GM21737 (cell line): Measurements from ENCODE around the gene CLMN.

Experiments used
- ATAC-seq: cut with Tn5 transposase; IDR thresholded peaks from one replicate; pipeline ENCODE4 v1.9.1; 2021; ENCODE audit warnings: mild to moderate bottlenecking, moderate library complexity; ENCODE audit not compliant: unreplicated experiment

The CLMN gene

DNA sequence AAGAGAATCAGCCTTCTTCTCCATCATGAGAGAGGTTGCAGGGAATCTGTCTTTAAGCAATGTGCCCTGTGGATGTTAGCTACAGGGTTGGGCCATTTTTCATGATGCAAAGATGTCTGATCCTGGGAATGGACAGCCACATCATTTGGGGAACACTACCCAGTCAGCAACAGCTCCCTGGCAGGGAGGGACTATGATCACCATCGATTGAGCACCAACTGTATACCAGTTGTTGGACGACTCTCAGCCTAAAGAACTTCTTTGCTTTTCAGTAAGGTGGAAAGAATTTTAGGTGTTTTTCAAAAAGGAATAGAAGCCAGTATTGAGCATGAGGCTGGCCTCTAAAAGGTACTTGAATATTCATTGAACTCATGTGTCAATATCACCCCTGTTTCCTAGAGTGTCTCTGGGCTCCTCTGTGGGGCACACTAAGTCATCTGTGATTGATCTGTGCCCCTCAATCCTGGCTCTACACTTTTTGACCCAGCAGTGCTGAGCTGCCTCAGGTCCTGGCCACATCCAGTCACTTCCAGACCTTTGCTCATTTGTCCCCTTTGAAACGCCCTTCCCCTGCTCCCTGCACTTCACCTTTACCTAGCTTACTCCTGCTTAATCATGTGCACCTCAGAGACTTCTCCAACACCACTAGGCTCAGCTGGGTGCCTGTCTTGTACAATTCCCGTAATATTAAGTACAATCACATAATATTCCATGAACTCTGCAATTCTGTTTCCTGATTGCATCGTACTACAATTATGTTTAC, 2.2 kb upstream of the CLMN start:
- ATAC-seq: no peak

DNA sequence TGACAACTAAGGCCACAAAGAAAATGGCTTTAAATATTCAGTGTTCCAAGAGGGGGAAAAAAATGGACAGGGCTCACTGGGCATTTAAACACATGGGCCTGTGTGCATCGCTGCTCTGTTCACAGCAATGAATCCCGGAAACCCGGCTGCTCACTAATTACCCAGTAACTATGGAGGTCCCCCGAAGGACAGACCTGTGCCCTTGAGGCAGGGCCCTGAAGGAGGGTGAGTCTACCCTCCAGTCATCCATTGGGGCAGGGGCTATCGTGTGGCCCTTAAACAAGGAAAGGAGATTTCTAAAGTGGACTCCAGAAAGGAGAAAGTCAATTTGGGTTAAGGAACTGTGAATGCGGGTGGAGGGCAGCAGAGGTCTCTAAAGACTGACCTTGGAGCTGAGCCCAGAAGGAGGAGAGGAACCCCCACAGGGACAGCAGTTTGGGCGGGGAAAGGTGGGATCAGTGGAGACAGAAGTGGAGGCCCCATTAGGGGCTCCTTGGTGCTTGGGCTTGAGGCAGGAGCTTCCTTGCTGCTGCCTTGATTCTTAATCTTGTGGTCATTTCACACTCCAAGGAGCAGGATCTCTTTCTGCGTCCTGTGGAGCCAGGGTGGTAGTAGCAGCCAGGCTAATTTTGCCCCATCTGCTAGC, 1.4 kb upstream of the CLMN start:
- ATAC-seq: no peak

DNA sequence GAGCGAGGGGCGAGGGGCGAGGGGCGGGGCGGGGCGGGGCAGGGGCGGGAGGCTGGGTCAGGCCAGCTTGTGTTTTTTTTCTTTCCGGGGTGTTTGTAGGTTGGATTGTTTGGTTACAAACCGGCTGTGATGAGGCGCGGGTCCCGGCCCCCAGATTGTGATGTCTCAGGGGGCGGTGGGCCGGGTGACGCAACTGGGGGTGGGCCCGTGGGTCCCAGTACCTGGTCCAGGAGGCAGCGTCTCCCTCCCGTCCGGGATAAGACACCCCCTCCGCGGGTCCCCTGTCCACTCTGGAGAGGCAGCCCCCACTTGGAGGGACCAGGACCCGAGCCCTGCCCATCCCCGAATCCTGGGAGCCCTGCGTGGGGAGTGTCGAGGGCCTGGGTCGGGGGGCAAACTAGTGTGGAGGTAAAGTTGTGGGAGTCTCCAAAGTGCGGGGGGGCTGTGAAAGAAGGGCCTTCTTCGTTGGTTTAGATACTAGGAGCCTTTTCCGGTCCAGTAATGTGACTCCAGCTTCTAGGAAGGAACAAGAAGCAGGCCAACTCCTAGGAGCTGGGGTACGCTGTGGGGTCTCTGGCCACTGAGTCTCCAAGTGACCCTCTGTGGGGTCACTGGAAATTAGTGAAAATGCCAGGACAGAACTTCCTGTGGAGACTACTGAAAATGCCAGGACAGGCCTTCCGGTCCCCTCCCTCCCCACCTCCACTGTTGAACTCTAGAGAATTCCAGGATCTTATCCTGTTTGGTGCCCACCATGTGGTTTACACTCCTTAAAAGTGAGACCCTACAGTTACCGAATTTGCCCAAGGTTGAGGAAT, 579 bp upstream of the CLMN start:
- no peak for ATAC-seq

DNA sequence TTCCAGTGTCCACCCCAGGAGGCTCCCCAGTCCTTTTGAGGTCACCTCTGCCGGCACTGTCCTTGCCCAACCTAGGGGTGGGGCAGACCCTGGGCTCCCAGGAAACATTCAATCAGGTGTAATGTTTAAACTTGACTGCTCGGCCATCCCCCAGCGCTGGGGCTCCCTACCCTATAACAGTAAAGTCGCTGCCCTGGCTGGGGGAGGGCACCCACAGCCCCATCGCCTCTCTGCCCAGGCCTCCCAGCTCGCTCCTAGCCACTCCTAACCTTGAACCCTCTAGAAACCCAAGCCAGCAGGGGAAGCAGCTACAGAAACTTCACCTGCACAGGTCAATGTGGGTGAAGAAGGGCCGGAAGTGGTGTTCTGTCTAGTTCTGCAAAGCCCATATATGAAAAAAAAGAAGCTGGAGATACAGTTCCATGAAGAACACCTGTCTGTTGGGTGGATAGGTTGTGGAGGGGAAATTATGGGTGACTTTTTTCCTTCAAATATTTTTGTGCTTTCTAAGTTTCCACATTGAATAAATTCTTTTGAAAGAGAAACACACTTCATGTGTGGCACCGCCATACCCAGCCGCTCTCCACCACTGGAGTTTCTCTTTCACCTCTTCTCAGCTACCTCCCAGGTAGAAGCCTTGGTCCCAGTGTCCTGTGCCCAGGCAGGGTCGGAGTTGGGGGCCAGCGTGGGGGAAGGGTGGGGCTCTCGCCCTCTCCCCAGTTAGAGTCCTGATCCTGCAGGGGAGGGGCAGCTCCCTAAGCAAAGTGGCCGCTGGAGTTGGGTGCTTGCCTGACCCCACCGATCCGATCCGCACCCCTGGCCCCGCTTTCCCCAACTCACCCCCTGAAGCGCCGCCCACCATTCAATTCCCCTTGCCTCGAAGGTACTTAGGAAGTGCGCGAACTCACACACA, 1.1 kb downstream of the CLMN start:
- ATAC-seq: no peak

DNA sequence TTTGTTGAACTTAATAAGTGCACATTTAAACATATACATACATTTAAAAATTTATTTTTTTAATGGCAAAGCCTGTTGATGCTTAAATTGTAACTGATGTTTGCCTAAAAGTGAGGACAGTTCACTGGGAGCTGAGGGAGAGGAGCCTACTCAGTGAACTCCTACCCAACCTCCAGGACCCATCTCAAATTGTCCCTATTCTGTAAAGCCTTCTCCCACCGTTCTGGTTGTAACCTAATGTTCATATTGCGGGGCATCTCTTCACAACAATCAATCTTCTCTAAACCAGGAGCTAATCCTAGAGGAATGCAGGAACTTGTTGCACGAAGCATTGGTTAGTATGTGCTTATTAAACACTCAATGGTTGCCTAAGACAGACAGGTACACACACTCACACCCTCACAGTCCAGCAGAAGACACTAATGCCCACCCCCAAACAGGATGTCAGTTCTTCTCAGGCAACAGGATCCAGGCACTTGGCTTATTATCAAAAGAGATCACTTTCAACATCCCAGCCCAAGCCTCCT, 1.8 kb downstream of the CLMN start:
- no peak for ATAC-seq

DNA sequence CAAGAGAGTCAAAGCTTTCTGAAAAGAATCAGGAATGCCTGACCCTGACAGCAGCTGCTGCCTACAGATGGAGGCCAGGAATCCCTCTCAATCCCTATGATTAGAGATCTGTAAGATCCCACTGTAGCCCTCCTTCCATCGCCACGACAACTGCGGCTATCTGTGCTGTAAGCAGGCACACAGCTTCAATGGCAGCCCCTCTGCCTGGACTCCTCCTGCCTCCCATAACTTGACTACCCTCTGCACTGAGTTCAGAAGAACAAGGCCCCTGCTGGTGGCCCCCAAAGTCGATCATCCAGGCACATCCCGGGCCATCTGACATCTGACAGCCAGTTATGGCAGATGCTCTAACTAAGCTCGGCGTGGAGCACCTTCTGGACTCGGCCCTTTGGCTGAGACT, 2.9 kb downstream of the CLMN start:
- no peak for ATAC-seq

DNA sequence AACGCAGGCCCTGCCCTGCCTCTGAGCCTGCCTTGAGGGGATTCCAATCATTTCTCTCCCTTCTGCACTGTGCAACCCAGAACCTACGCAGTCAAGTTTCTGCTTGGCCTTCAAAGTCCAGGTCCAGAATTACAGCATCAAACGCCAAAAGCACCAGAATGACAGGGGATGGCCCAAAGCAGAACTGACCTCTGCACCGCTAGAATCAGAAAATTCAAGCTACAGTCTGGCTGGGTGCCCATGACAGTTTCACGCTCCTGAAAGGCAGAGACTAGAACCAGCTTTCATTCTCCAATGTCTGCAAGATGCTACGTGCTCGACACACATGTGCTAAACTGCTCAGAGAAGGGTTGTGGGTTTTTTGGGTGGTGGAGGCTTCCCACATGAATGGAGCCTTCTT, 4.1 kb downstream of the CLMN start:
- no peak for ATAC-seq

DNA sequence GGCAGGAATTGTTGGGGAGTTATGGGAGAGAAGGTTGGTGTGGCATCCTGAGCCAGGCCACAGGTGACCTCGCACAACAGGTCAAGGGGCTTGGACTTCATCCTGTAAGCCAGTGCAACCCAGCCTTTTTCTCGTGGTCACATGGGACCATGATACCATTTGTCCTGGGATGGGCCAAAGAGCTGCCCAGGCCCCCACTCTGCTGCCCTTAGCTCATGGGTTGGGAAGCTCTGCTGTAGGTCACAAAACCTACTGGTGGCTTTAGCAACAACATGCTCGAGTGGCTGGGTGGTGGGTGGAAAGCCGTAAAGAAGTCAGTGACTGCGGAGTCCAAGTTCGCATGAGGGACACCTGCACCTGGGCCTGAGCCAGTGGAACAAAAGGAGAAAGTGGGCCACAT, 4.6 kb downstream of the CLMN start:
- ATAC-seq: no peak

DNA sequence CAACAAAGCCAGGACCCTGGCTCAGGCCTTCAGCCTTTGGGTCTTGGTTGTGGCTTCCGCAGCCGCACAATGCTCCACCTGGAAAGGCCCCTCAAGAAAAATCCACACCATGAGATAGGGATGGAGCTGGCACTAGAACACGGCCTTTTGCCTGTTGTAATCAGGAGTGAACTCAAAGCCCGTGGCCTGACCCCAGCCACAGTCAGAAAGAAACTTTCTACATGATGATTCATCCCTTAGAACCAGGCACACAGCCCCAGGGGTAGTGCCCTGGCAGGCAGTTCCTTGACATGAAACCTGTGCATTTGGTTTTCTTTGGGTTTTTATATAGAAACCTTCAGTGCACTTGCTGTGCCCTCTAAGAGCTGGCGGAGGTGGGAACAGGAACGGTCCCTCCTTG, 5.1 kb downstream of the CLMN start:
- peak; percentile 64 for ATAC-seq

DNA sequence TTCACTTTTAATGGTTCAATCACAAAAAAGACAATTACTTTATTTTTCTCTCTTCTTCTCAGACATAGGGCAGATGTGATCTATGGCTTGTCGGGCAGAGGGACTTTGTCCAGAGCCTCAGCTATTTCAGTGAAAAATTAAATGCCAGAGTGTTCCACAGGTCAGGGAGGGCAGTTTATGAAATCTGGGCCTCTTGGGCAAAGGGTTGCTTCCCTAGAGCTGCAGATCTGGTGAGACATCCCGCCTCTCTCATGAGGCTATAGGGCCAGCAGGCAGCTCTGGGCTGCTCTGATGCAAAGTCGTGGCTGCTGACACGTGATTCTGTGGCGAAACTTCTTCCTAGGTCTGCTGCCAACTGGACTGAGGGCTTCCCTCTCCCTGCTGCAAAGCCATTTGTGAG, 6.0 kb downstream of the CLMN start:
- no peak for ATAC-seq

DNA sequence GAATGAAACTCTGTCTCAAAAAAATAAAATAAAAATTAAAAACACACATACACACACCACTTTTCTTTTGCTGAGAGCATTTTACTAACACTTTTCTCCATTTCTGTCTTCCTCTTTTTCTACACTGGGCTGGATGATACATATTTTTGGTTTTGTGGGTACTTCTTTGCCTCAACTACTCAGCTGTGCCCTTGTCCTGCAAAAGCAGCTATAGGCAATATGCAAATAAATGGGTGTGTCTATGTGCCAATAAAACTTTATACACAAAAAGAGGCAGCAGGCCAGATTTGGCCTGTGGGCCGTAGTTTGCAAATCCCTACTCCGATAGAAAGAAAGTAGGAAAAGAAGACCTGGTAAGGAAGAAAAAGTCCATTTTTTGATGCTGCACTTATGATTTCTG, 6.5 kb downstream of the CLMN start:
- ATAC-seq: no peak

DNA sequence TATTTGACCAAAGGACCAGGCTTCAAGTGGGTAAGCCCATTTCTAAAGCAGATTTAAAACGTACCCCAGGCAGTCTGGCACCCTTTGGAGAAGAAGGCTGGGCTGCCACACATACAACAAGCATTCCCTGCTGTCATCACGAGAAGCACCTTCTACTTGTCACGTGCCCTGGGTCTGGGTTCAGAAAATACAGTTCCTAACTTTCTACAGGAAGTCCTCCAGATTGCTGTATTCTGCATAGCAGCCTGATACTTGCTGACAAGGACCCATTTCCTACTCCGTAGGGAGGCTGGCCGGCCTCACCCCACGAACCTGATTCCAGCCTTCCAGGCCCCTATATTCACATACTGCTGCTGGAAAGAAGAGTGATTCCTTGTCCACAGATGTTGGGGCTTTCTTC, 7.4 kb downstream of the CLMN start:
- ATAC-seq: no peak

DNA sequence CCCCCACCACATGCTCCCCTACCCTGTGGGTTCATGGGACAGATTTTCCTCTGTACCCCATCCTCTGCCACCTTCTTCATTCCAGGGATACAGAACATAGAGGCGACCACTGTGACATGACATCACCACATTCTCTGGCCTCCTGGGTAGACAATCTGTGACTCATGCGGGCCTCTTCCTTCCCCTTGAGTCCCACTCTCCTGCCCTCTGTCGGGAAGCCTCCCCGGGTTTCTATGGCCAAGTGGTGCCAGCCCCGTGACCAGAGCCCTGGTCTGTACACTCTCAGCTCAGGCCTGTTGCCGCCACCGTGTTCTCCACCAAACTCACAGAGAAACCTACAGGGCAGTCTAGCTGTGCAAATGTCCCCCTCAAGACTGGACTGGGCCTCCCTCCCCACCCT, 8.0 kb downstream of the CLMN start:
- no peak for ATAC-seq

DNA sequence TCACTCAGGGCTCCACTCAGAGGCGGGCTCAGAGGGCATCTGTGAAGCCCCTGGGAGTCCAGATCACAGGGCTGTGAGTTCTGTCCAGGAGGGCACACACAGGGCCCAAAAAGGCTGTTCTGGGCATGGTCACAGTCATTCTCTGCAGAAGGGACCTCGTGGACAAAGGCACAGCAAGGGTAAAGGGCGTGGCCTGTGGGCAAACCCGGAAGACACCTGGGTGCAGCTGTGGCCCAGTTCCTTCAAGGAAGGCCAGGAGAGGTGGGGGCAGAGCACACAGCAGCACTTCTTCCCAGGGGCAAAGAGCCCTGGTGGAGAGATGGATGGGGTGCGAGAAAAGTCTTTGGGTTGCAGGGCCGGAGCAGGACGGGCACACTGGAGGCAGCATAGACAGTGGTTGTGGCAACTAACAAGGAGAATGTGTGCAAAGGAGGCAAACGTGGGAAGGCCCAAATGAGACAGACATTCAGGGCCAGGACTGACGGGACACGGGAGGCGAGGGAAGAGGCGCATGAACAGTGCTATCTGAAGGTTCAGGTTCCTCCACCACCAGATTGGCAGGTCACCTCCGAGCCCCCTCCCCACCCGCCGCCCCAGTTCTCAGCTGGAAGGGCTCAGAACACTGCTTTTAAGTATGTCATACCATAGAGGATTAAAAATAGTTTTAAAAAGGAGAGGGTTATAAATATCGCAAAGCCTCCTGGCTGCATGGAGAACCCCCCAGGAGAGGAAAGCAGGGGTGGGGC, 8.9 kb downstream of the CLMN start:
- ATAC-seq: no peak

DNA sequence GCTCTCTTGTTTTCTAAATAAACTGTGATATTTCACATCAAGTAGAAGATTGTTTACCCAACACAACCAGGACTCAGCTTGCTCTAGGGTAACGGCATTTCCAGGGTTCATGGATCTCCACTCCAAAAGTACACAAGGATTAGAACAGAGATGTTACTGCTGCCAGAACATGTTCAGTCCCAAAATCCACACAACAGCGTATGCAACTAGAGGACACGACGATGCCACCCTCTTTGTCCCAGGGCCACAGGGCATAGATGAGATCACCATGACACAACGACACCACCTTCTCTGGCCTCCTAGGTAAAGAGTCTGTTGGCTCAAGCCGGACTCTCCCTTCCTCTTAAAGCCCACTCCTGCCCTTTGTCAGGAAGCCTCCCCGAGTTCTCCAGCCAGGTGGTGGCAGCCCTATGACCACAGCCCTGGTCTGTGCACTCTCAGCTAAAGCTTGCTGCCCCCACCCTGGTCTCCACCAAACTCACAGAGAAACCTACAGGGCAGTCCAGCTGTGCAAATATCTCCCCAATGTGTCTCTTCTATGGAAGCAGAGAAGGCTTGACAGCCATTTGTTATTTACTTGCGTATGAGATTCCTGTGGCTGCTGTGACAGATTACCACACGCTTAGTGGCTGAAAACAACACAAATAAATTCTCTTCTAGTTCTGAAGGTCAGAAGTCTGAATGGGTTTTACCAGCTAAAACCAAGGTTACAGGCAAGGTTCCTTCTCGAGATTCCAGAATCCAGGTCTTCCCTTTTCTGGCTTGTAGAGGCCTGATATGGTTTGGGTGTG, 10.3 kb downstream of the CLMN start:
- no peak for ATAC-seq

DNA sequence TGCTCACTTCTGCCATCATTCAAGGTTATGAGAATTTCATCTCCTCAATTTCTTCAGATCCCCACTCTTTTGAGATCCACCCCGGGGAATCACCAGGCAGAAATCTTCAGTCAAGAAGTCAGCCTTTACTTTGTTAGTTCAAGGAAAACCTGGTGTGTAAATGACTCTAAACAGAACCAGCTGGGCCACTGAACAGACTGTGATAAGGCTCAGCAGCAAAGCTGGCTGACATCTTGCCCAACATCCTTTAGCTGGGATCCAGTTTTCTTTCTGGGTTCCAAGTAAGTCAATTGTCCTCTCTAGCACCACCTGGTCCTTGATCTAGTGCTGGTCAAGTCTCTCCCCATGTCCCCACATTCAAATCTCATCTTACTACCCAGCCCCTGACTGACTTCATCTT, 11.6 kb downstream of the CLMN start:
- ATAC-seq: no peak

DNA sequence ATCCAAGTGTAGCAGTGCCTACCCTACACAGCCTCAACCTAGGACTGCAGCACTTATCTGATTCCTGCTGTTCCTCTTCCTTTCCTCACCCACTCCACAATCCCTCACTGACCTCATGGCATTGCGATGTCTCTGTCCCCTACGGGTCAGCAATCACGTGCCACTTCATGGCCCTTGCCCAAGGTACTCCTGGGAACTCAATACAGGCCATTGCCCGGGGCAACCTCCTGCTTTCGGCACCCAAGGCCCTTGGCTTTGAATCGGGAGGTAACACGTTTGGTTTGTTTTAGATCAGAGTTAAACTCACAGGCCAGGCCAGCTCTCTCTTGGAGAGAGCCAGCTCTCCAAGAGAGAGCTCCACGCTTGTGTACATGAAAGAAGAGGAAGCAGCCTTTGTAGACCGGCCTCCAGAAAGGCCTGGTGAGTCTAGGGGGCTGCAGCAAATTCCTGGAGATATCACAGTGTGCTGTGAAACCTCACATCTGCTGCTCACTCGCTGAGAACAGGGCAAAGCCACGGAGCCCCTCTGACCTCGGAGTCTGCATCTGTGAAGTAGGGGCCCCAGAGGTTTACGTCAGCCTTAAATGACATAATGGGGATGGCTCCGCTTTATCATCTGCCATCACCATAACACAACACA, 12.2 kb downstream of the CLMN start:
- ATAC-seq: no peak

DNA sequence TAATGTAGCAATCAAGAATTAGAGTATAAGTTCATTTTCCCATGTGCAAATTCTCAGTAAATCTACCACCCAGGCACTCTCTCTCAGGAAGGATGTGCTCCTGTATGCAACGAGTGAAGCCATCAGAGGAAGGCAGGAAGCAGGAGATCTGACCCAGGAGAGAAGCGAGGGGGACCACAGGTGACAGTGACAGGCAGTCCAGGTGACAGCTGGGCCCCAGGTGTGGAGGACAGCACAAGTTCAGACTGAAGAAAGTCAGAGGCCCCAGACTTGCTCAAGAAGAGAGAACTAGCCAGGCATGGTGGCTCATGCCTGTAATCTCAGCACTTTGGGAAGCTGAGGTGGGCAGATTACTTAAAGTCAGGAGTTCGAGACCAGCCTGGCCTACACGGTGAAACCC, 13.8 kb downstream of the CLMN start:
- ATAC-seq: no peak

DNA sequence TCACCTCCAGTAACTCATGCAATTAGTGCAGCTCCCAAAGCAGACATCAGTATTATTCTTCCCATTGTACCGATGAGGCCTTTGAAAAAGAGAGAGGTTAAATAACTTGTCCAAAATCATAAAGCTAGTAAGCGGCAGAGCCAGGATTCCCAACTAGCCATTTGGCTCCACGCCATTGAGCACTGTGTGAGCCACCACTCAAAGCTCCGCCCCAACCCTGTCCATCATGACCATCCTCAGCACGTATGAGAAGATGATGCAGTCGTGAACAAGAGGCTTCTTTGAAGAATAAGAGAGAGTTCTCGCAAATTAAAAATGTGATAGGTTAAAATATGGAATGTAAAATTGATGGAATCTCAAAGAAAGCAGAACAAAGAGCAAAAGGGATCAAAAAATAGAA, 14.6 kb downstream of the CLMN start:
- ATAC-seq: no peak
